ENCODE measurements around the gene SPAG7. TPM values are rescaled to one million over a fixed set of nuclear protein-coding genes. Genes with fewer than 3 reads are reported as not detected.

Gene SPAG7
- total and polyA plus RNA-seq, 7 donors, result 42.6 to 84.5 (median 73.9) TPM

- peak; percentile 95 for DNase-seq
- intact Hi-C loops (cut with DNase I), result loop anchor here (2.0 kb wide), 2 partner anchors 26 to 32 kb away; partner anchors contain the start of gene SPAG7
- H3K27me3 ChIP-seq, result no peaks in the 10 kb centered on the region
- no peak for TF ChIP-seq EP300 (IDR thresholded peaks at IDR 0.05)
- TF ChIP-seq POLR2AphosphoS5 (IDR thresholded peaks at IDR 0.05), result peak in 1 of 4 donors; percentile 3
- peak overlapping the region; percentile 62 to 83 (median 73) for H3K4me3 ChIP-seq
- peaks cover 0 to 65% (median 49%) of the 10 kb centered on the region in 4 donors for H3K4me1 ChIP-seq
- H3K36me3 ChIP-seq, result peaks cover 29 to 63% (median 42%) of the 10 kb centered on the region in 4 donors
- no peaks in the 10 kb centered on the region for H3K9me3 ChIP-seq
- 0 to 1% methylated on average over 29 of the region's 29 CpGs for WGBS, 2 donors
- H3K27ac ChIP-seq, result peak overlapping the region; percentile 91 to 96 (median 94)
These were observed 26.9 kb downstream of the SPAG7 start for GRCh38 chr17:4940555-4941318.

- H3K27me3 ChIP-seq, result no peaks in the 10 kb centered on the region
- 0% methylated on average over 72 of the region's 72 CpGs for WGBS, 2 donors
- TF ChIP-seq POLR2AphosphoS5 (IDR thresholded peaks at IDR 0.05) (peak; percentile 32 to 83 (median 74)), CTCF (IDR thresholded peaks at IDR 0.05) (no peak), EP300 (IDR thresholded peaks at IDR 0.05) (peak in 1 of 4 donors; percentile 64), POLR2A (IDR thresholded peaks at IDR 0.05) (peak; percentile 32 to 48)
- peak within 1 kb of the TSS; percentile 62 to 83 (median 73) for H3K4me3 ChIP-seq
- H3K9me3 ChIP-seq, result no peaks in the 10 kb centered on the region
- peaks cover 0 to 57% (median 42%) of the 10 kb centered on the region in 4 donors for H3K4me1 ChIP-seq
- peak; percentile 99 for DNase-seq
- peak within 1 kb of the TSS; percentile 91 to 96 (median 94) for H3K27ac ChIP-seq
- intact Hi-C loops (cut with DNase I), result loop anchor here (1.0 to 2.0 kb wide), 3 partner anchors 27 to 47 kb away; partner anchors contain the start of genes CAMTA2 and SPAG7
- peaks cover 28 to 57% (median 37%) of the 10 kb centered on the region in 4 donors for H3K36me3 ChIP-seq
These were observed 27.6 kb downstream of the SPAG7 start, which contains the start of the genes RNF167 and SLC25A11 for GRCh38 chr17:4939796-4940554. RNF167 (plus strand) TSS chr17:4940268; CDS start chr17:4940910, 642 bp downstream. SLC25A11 (minus strand) TSS chr17:4940046; CDS start chr17:4939910, 136 bp downstream.

GRCh38 chr17:4939546-4939795 is 28.1 kb downstream of the SPAG7 start:
- peaks cover 23 to 52% (median 33%) of the 10 kb centered on the region in 4 donors for H3K36me3 ChIP-seq
- H3K27me3 ChIP-seq, result no peaks in the 10 kb centered on the region
- intact Hi-C loops (cut with DNase I), result loop anchor here (1.0 kb wide), 1 partner anchor 48 kb away; the partner anchor contains the start of gene CAMTA2
- no peaks in the 10 kb centered on the region for H3K9me3 ChIP-seq
- TF ChIP-seq EP300 (IDR thresholded peaks at IDR 0.05) (no peak), POLR2AphosphoS5 (IDR thresholded peaks at IDR 0.05) (no peak)
- peak overlapping the region; percentile 62 to 83 (median 73) for H3K4me3 ChIP-seq
- H3K4me1 ChIP-seq, result peaks cover 0 to 53% (median 39%) of the 10 kb centered on the region in 4 donors
- 0% methylated on average over 16 of the region's 16 CpGs for WGBS, 2 donors
- peak; percentile 81 for DNase-seq
- peak overlapping the region; percentile 91 to 96 (median 94) for H3K27ac ChIP-seq

- Histone ChIP-seq H3K4me3 (peak overlapping the region; percentile 62 to 83 (median 73)), H3K27ac (peak overlapping the region; percentile 91 to 96 (median 94)), H3K36me3 (peaks cover 20 to 46% (median 30%) of the 10 kb centered on the region in 4 donors), H3K9me3 (no peaks in the 10 kb centered on the region), H3K4me1 (peaks cover 0 to 53% (median 40%) of the 10 kb centered on the region in 4 donors), H3K27me3 (no peaks in the 10 kb centered on the region)
- intact Hi-C loops (cut with DNase I), result loop anchor here (1.0 kb wide), 1 partner anchor 48 kb away; the partner anchor contains the start of gene CAMTA2
- DNase-seq, result no peak
- WGBS, 2 donors, result 30 to 59% methylated on average over 19 of the region's 19 CpGs
- TF ChIP-seq CTCF (IDR thresholded peaks at IDR 0.05), result no peak
- TF ChIP-seq POLR2AphosphoS5 (IDR thresholded peaks at IDR 0.05), result no peak
- no peak for TF ChIP-seq POLR2A (IDR thresholded peaks at IDR 0.05)
- TF ChIP-seq EP300 (IDR thresholded peaks at IDR 0.05), result no peak
These were observed 28.7 kb downstream of the SPAG7 start for GRCh38 chr17:4938688-4939545.

- Histone ChIP-seq H3K27me3 (no peaks in the 10 kb centered on the region), H3K36me3 (peaks cover 14 to 39% (median 23%) of the 10 kb centered on the region in 4 donors), H3K4me1 (peaks cover 0 to 54% (median 42%) of the 10 kb centered on the region in 4 donors), H3K9me3 (no peaks in the 10 kb centered on the region), H3K4me3 (peak overlapping the region in 1 of 4 donors; percentile 83), H3K27ac (peak overlapping the region; percentile 91 to 96 (median 94))
- intact Hi-C loops (cut with DNase I), result no loop called here
- WGBS, 2 donors, result 90 to 96% methylated on average over 11 of the region's 11 CpGs
- TF ChIP-seq POLR2A (IDR thresholded peaks at IDR 0.05) (no peak), EP300 (IDR thresholded peaks at IDR 0.05) (no peak), POLR2AphosphoS5 (IDR thresholded peaks at IDR 0.05) (no peak), CTCF (IDR thresholded peaks at IDR 0.05) (no peak)
- no peak for DNase-seq
These were observed 29.5 kb downstream of the SPAG7 start for GRCh38 chr17:4938069-4938491.
